Stimulated activated CD4-positive, alpha-beta T cell treated with anti-CD3 and anti-CD28 coated beads, Interleukin-15, amount 100 ng/mL, for 24 hours (primary cell): ENCODE results near the gene COL27A1.

Source experiments
- DNase-seq: peaks from one replicate; pipeline ENCODE4 v3.0.0-alpha.2; 2020

The COL27A1 gene

DNA sequence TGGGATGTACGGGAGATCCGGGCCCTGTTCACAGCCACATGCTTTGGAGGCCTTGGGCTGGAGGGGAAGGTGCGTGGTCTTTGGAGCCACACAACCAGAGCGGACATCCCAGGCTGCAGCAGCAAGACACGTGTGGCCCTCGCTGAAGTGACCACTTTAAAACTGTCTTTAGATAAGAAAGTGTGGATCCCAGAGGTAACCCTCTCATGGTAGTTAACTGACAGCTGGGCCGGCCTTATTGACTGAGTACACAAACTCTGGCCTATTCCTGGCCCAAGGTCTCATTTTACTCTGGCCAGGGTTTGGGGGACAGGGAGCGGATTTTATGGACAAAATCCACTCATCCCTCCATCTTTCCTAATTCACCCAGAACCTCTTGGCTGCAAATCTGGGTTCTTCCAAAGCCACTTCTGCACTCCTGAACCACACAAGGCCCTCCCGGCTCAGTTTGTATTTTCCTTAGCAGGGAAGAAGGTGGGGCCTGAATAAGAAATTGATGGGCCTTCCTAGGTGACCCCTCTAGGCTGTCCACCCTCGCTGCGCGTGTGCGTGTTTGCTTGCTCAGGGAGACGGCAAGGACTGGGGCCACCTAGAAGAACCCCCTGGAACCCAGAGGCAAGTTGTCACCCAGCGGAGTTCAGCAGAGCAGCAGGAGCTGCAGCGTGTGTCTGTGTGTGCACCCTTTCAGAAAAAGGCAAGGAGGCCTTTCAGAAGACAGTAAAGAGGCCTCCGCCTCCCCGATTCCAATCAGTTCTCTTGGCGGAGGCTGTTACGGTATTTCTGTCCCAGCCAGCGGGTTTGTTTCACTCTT is 94.3 kb downstream of the COL27A1 start:
- no peak for DNase-seq

- no peak for DNase-seq
Observed at GRCh38 chr9:114250235-114250568, 94.9 kb downstream of the COL27A1 start.

- DNase-seq = no peak
Observed at GRCh38 chr9:114250648-114251047, 95.3 kb downstream of the COL27A1 start.

DNA sequence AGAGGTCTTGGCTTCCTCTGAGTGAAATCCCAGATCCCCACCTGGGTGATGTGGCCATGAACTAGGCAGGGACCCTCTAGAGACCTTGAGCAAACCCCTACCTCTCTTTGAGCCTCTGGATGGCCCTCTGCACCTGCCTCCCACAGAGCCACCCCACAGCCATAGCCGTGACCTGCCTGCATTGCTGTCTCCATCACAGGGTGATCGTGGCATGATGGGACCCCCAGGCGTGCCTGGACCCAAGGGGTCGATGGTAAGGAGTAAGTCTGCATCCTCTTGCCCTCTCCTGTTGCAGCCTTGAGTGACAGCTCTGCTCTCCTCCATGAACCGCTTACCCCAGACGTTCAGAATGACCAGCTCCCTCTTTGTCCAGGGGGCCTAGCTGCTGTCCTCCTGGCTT is 97.1 kb downstream of the COL27A1 start:
- DNase-seq = no peak

DNA sequence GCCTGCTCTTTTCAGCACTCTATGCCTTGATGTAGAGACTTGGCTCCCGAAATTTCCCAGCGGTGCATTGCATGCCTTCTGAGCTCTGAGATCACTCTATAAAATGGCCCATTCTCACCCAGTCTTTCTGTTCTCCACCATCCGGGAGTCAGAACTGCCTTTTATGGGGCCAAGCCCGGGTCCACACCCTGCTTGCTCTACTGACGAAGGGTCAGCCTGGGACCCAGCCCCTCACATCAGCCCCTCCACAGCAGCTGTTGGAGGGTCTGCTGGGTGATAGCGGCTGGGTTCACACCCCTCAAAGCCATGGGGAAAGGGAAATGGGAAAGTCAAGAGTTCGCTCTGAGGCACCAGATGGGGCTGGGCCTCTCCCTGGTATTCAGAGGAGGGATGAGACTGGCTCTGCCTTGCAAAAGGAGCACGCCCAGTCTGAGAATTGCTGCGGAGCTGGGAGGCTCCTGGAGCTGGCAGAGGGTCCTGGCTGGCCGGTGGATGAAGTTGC is 101.5 kb downstream of the COL27A1 start:
- DNase-seq = no peak

DNA sequence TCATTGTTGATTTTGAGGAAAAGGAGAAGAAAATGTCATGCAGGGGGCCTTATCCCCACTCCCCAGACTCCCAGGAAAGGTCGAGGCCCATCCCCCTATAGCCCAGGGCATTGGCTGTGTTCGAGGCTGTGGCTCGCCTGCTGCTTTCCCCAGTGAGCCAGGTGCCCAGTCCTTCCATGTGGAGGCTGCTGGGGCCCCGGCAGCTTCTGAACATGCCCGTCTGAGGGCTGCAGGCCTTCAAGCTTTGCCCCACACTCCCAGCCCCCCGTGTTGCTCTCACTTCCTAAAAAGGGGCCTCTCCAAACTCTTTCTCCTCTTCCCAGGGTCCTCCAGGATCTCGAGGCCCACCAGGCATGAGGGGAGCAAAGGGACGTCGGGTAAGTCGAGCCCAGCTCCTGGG is 102.9 kb downstream of the COL27A1 start:
- no peak for DNase-seq

DNA sequence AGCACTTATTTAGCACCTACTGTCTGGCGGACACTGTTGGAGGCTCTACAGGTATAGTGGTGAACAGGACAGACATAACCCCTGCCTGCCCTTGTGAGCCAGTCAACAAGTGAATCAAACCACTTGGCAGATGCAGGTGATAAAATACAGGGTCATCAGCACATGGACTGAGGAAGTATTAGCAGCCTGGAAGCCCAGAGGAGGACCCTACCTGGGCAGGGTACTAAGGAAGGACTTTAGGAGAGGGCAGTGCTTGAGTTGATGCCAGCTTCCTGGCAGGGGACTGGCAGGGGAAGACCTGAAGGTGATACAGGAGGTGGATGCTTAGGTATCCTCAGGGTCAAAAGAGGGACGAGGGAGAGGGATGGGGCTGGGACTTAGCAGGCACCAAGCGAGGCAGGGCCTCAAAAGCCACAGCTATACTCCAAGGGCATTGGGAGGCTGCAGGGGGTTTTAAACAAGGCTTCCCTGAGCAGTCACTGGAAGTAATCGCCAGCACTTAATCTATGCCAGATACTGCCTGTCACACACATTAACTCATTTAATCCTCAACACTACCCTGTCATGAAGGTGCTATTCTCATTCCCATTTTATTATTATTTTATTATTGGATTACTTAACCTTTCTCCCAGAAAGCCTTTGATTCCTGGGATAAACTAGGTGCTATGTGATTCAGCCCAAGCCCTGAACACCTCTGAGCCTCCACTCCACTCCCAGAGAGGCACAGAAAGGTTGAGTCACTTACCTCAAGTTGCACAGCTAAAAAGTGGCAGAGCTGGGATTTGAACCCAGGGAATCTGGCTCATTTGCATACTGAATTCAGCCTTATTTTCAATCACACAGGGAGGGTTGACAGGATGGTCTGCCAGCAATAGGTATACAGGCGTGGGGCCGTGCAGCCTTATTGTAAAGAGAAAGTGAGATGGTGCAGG is 103.8 kb downstream of the COL27A1 start:
- DNase-seq = no peak

GRCh38 chr9:114259798-114260523 is 104.6 kb downstream of the COL27A1 start:
- DNase-seq = no peak

DNA sequence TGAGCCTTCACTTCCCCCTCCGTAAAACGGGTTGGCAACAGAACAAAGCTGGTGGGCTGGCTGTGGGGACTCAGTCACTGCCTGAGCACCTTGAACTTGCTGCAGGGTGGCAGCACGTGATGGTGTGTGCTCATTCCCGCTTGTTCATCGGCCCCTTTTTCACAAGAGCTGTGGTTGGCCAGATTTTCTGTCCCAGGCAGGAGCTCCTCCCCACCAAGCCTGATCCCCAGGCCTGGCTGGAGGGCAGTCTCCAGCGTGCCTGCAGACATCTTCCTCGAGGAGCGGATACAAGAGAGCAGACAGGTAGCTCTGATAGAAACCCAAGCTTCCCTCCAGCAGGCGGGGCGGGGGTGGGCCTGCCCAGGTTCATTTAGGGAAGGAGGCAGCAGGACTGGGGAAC is 105.7 kb downstream of the COL27A1 start:
- no peak for DNase-seq

- no peak for DNase-seq
Observed at GRCh38 chr9:114261987-114262386, 106.7 kb downstream of the COL27A1 start.

DNA sequence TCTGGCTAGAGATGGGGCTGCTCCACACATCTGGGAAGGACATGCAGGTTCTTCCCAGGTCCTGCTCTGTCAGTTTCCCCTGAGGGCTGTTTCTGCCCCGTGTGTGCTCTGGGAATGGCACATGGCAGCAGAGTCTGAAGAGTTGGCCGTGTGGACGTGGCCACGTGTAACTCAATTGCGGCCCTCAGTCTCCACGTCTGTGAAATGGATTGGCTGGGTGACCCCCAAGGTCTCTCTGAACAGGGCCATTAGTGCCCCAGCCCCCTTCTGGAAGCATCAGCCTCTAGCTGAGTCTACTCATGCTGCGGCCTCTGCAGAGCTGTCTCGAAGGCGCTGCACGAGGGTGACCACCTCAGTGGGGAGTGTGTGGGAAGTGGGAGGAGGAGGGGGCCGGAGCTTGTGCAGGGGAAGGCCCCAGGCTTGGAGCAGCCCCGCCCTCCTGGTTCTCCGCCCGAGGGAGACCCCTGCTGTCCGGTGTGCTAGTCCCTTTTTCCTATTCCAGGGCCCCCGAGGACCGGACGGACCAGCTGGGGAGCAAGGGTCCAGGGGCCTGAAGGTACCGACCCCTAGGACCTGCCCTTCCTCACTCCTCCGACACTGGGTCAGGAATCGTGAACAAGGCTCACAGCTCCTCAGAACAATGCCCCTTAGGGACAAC is 108.6 kb downstream of the COL27A1 start:
- no peak for DNase-seq

GRCh38 chr9:114264806-114265550 is 109.6 kb downstream of the COL27A1 start:
- no peak for DNase-seq

DNA sequence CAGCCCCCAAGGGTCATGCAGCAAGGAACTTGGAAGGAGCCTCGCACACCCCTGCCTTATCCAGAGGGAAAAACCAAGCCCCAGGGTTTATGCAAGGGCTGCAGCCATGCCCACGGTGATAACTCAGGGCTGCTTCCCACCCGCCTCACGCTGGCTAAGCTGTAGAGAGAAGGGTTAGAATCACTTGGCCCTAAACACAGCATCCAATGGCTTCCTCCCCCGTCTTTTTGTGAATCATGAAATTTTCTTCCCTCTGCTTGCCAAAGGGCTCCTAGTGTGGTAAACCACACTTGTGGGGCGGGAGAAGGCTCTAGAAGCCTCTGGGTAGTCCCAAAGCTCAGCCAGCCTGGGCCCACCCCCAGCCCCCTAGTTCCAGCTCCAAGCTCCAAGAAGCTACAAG is 111.6 kb downstream of the COL27A1 start:
- DNase-seq = no peak

GRCh38 chr9:114269023-114269422 is 113.7 kb downstream of the COL27A1 start:
- DNase-seq = no peak

- no peak for DNase-seq
Observed at GRCh38 chr9:114270120-114270975, 115.0 kb downstream of the COL27A1 start.

GRCh38 chr9:114271556-114272510 is 116.5 kb downstream of the COL27A1 start:
- peak; percentile 18 for DNase-seq

- DNase-seq = no peak
Observed at GRCh38 chr9:114272739-114273431, 117.5 kb downstream of the COL27A1 start.

DNA sequence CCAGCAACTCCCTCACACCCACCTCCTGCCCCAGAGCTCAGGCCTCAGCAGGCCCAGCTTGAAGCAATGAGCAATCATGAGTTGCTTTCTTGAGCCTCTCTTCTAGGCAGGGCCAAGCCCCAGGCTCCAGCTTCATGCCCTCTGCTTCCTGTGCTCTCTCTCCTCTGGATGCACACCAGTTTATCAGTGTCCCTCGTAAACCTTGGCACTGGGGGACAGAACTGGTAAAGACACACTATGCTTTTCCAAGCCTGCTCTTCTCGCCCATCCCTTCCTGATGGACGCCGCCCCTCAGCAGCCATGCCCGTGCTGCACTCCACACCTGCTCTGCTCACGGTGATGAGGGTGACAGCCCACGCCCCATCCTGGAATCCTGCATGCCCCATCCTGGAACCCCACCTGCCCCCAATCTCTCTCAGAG is 118.1 kb downstream of the COL27A1 start:
- DNase-seq = no peak

GRCh38 chr9:114274217-114274616 is 118.9 kb downstream of the COL27A1 start:
- no peak for DNase-seq
